Amniotic epithelial cell (primary cell): Measurements from ENCODE around the gene OR11L1.

Source experiments
- DNase-seq: peaks from one replicate; pipeline ENCODE4 v3.0.0-alpha.2; 2010; ENCODE audit warnings: low read depth

Gene OR11L1

DNA sequence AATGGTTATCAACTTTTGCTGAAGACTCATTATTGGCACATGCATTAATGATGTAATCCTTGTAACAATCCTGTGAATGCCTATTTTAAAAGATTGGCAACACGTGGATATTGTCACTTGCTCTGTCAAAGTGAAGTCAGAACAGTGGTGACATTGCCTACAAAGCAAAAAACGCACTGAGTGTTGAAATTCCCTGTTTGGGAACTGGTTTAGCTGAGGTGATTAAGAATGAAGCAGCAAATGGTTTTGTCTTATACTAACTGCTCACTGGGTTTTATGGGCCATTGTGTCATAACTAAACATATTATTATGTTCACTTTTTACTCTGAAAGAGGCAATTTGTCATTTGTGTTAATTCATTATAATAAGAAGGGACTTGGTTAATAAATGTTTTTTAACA, 29.1 kb downstream of the OR11L1 start:
- no peak for DNase-seq

DNA sequence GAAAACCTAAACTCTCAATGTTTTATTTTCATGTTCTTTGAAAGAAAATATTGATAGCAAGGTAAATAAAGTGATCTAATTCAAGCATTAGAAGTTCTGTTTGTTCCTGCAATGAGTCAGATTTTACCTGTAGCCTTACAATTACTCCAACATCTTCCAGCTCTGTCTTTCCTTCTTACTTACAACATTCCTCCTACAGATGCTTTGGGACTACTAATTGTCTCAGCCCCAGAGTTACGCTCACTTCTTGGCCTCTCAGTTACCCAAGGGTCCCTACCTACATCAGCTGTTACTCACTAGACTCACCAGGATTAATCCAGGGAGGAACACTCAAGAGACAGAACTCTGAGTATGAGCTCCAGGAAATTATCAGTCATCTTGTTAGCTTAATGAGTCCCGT, 44.2 kb downstream of the OR11L1 start:
- no peak for DNase-seq
